Astrocyte of the cerebellum (primary cell): Measurements from ENCODE around the gene TMEM233.

Source experiments
- DNase-seq: peaks from one replicate; pipeline ENCODE4 v3.0.0-alpha.2; 2011; ENCODE audit warnings: low read depth
- H3K4me3 ChIP-seq: 2 replicates; pipeline ENCODE4 v1.5.1; 2011; ENCODE audit warnings: mild to moderate bottlenecking, low read depth, low read length, moderate library complexity
- in situ Hi-C: cut with HindIII; loops from 2 replicates; pipeline ENCODE4 v1.10.0; 2017; ENCODE audit warnings: low sequenced_read_pairs
- TF ChIP-seq, protein P1 (sequence below): IDR thresholded peaks from 2 replicates; pipeline ENCODE4 v1.5.1; 2012; ENCODE audit warnings: low read length, low read depth, moderate library complexity, mild to moderate bottlenecking; ENCODE audit errors: missing control alignments

TMEM233 gene

DNA sequence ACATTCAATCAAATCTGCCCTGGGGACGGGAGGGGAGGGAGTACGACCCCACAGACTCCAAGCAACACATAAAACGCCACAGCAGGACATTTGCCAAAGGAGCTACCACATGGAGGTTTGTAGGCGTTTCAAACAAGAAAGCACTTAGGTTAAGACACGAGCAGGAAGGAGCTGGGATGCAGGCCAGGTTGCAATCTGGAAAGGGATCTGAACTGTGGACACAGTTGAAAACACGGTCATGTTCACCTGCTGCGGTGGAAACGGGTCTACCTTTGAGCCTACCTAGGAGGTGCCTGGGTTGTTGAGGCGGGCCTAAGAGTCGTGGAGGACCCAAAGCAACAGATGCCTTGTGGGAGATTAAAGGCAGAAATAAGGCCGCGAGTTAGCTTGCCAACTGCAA, 92.8 kb downstream of the TMEM233 start:
- no peak overlapping the region for H3K4me3 ChIP-seq
- no peak for DNase-seq
- in situ Hi-C loops: no loop called here
- TF ChIP-seq, protein P1, sequence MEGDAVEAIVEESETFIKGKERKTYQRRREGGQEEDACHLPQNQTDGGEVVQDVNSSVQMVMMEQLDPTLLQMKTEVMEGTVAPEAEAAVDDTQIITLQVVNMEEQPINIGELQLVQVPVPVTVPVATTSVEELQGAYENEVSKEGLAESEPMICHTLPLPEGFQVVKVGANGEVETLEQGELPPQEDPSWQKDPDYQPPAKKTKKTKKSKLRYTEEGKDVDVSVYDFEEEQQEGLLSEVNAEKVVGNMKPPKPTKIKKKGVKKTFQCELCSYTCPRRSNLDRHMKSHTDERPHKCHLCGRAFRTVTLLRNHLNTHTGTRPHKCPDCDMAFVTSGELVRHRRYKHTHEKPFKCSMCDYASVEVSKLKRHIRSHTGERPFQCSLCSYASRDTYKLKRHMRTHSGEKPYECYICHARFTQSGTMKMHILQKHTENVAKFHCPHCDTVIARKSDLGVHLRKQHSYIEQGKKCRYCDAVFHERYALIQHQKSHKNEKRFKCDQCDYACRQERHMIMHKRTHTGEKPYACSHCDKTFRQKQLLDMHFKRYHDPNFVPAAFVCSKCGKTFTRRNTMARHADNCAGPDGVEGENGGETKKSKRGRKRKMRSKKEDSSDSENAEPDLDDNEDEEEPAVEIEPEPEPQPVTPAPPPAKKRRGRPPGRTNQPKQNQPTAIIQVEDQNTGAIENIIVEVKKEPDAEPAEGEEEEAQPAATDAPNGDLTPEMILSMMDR: no peak

DNA sequence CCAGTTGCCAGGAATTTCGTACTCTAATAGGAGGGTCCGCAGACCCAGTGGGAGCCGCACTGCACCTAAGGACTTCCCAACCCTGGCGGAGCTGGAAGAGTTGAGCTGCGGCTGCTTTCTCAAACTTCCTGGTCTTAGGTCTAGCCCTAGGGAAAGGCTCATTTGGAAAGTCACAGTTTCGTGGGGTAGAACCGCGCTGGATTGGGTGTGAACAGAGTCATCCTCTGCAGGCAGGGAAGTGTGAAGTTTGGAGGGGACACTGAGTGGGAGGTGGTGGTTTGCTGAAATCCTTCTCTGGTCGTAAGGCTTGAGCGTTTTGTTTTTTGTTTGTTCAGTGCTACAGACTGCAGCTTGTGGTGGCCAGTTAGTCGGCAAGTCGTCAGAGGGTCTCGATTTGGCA, 93.2 kb downstream of the TMEM233 start:
- in situ Hi-C loops: no loop called here
- TF ChIP-seq, protein P1: no peak
- no peak overlapping the region for H3K4me3 ChIP-seq
- DNase-seq: no peak

DNA sequence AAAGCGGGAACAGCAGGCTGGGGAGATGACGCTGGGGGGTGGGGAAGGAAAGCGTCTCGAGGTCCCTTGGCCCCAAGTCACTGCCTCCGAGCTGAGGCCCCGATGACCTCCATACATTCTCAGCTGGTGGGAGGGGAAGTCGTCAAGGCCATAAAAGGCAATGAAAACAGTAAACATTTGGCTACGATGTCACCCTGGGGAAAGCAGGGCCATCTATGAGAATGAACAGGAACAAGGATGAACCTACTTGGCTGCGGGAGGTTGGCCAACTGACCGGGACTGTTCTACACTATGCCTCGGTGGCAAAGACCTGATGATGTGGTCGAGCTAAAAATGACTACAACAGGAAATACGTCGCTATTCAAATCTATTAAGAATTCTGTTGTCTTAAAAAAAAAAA, 93.8 kb downstream of the TMEM233 start:
- no peak overlapping the region for H3K4me3 ChIP-seq
- TF ChIP-seq, protein P1: no peak
- no peak for DNase-seq
- in situ Hi-C loops: no loop called here

DNA sequence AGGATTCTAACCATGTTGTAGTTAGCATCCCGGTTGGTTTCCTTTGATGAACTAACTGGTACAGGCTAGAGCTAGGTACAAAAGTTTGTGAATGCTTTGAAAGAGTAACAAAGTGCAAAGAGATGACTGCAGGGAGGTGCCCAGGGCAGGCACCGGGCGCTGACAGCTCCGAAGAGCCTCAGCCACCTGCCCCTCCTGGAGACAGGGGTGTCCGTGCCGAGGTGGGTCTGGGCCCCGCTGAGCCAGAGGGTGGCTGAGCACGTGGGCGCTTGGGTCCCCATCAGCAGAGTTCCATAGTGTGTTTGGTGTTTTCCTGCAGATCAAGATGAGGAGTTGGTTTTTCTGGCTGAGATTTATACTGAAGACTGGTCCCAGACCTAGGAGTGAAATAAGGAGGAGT, 94.3 kb downstream of the TMEM233 start:
- TF ChIP-seq, protein P1: no peak
- H3K4me3 ChIP-seq: no peak overlapping the region
- in situ Hi-C loops: no loop called here
- no peak for DNase-seq

DNA sequence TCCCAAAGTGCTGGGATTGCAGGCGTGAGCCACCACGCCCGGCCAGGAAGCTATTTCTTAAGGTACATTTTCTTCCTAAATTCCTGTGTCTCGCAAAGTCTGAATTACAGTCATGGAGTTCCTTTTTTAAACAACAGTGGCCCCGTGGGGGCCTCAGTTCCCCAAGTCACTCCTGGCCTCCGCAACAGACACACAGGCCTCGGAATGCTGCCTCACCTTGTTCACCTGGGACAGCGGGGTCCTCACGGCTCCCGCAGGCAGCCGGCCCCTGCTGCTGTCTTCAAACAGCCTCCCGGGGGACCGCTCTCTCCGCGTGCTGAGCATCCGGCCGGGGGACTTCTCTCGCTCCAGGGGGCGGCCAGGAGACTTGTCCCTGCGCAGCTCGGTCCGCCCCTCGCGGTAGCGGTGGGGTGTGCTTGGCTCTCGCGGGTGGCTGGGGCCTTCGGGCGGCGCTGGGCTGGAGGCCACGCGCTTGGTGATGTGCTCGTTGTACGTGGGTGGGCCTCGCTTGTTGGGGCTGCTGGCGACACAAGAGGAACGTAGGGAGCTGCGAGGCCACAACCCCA, 96.4 kb downstream of the TMEM233 start:
- H3K4me3 ChIP-seq: no peak overlapping the region
- TF ChIP-seq, protein P1: no peak
- in situ Hi-C loops: no loop called here

DNA sequence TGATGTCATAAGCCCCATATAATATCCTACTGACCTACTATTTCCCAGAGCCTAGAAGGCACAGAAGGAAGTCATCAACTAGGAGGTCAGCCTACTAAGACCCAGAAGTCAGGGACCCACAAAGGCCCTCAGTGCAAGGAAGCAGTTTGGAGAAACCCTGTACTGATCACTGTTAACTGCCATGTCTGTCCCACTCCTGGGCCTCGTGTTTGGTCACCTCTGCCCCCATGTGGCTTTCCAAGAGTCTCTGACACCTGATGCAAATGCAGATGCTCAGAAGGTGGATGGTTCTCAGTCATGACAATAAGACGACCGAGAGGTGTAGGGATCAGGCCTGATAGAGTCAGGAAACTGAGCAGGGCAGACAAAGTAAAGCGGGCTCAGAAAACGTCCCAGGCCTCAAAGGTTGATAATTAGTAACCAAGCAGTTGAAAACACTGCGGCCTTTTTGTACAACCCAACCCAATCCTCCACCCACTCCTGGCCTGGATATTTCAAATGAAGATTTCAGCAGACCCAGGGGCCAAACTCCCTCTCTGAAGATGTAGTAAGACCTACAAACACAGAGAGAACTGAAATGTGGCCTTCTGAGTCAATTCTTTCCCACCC, 97.7 kb downstream of the TMEM233 start:
- H3K4me3 ChIP-seq: no peak overlapping the region
- TF ChIP-seq, protein P1: no peak
- in situ Hi-C loops: no loop called here
- no peak for DNase-seq

More for the DNA sequence above, 96.4 kb downstream of the TMEM233 start:
- no peak for DNase-seq

DNA sequence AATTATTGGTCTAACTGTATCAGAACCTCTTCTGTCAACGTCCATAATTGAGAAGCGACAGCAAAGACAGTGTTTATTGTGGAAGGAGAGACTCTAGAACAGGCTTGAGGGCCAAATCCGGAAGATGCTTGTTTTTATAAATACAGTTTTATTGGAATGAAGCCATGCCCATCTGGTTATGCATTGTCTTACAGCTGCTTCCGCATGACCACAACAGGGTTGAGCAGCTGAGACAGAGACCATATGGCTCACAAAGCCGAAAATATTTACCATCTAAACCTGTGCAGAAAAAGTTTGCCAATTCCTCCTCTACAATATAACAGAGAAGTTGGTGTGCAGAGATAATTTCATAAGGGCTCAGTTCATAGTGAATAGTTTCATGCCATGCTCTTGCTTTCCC, 98.8 kb downstream of the TMEM233 start:
- in situ Hi-C loops: no loop called here
- H3K4me3 ChIP-seq: no peak overlapping the region
- TF ChIP-seq, protein P1: no peak
- no peak for DNase-seq
